ENCODE results near the gene FUT3.

DNA sequence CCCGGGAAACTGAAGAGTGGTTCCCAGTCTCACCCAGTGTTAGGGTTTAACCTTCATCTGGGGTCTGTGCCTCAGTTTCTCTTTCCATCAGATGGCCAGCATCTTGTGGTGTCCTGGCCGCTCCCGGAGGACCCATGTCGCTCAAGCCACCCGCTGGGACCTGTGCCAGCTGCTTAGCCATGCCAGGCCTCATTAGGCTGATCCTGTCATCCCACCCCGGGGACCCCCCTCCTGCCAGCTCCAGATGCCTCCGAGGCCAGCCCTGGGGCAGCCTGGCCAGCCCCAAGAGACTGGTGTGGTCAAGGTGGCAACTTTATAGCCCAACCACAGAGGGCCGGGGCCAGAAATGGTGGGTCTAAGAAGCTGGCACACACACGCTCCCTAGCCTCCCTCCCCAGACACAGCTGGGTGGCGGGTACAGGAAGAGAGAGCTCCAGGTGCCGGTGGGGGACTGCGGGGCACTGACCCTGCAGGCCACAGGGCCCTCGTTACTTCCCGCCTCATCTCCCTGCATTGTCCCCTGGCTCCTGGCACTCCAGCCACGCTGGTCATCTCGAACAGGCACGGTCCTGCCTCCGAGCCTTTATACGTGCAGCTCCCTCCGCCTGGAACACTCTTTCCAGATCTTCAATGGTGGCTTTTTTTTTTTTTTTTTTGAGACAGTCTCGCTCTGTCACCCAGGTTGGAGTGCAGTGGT, 43.0 kb downstream of the FUT3 start:
- TF ChIP-seq, protein P1, sequence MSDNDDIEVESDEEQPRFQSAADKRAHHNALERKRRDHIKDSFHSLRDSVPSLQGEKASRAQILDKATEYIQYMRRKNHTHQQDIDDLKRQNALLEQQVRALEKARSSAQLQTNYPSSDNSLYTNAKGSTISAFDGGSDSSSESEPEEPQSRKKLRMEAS (IDR thresholded peaks at IDR 0.05; ENCODE audit: low read depth), result no peak
- TF ChIP-seq, protein P2, sequence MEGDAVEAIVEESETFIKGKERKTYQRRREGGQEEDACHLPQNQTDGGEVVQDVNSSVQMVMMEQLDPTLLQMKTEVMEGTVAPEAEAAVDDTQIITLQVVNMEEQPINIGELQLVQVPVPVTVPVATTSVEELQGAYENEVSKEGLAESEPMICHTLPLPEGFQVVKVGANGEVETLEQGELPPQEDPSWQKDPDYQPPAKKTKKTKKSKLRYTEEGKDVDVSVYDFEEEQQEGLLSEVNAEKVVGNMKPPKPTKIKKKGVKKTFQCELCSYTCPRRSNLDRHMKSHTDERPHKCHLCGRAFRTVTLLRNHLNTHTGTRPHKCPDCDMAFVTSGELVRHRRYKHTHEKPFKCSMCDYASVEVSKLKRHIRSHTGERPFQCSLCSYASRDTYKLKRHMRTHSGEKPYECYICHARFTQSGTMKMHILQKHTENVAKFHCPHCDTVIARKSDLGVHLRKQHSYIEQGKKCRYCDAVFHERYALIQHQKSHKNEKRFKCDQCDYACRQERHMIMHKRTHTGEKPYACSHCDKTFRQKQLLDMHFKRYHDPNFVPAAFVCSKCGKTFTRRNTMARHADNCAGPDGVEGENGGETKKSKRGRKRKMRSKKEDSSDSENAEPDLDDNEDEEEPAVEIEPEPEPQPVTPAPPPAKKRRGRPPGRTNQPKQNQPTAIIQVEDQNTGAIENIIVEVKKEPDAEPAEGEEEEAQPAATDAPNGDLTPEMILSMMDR (IDR thresholded peaks at IDR 0.05), result no peak
- TF ChIP-seq EP300 (IDR thresholded peaks at IDR 0.05; ENCODE audit: borderline replicate concordance in 1 of 2, low read depth in 1 of 2, low read length in 1 of 2) (no peak), YY1 (IDR thresholded peaks at IDR 0.05; ENCODE audit: low read depth) (no peak), RFX5 (IDR thresholded peaks at IDR 0.05; ENCODE audit: low read length) (no peak), JUND (IDR thresholded peaks at IDR 0.05) (no peak), RAD21 (IDR thresholded peaks at IDR 0.05; ENCODE audit: low read length) (no peak), POLR2AphosphoS5 (IDR thresholded peaks at IDR 0.05; ENCODE audit: low read depth, low read length) (no peak), CHD2 (IDR thresholded peaks at IDR 0.05; ENCODE audit: low read length, partially characterized antibody) (no peak), GABPA (IDR thresholded peaks at IDR 0.05; ENCODE audit: low read depth) (no peak), RXRA (IDR thresholded peaks at IDR 0.05; ENCODE audit: borderline replicate concordance, low read depth) (no peak)
- TF ChIP-seq, protein P3, sequence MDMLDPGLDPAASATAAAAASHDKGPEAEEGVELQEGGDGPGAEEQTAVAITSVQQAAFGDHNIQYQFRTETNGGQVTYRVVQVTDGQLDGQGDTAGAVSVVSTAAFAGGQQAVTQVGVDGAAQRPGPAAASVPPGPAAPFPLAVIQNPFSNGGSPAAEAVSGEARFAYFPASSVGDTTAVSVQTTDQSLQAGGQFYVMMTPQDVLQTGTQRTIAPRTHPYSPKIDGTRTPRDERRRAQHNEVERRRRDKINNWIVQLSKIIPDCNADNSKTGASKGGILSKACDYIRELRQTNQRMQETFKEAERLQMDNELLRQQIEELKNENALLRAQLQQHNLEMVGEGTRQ (IDR thresholded peaks at IDR 0.05; ENCODE audit: borderline replicate concordance, low read depth, low read length), result no peak
